Measurements from ENCODE around the gene PARP9.

Gene PARP9

GRCh38 chr3:122523317-122523716 lies 40.8 kb downstream of the PARP9 start:
- Histone ChIP-seq H3K36me3 (ENCODE audit: control insufficient read depth, insufficient read depth, low read length) (no peaks in the 10 kb centered on the region), H3K27ac (ENCODE audit: low read depth, low read length, severe bottlenecking) (no peak overlapping the region), H3K4me3 (ENCODE audit: extremely low read depth, insufficient read depth, low read length, poor library complexity, severe bottlenecking) (no peak overlapping the region), H3K9me3 (ENCODE audit: control insufficient read depth, low read length) (no peaks in the 10 kb centered on the region), H3K4me1 (ENCODE audit: control insufficient read depth, insufficient read depth, low read length, poor library complexity, severe bottlenecking) (no peaks in the 10 kb centered on the region)
- 94 to 95% methylated on average over 4 to 5 of the region's 11 CpGs for whole genome bisulfite sequencing, 2 experiments (ENCODE audit: insufficient coverage in 2 of 2)

- Histone ChIP-seq H3K4me1 (ENCODE audit: control insufficient read depth, insufficient read depth, low read length, poor library complexity, severe bottlenecking) (no peaks in the 10 kb centered on the region), H3K27ac (ENCODE audit: low read depth, low read length, severe bottlenecking) (no peak overlapping the region), H3K4me3 (ENCODE audit: extremely low read depth, insufficient read depth, low read length, poor library complexity, severe bottlenecking) (no peak overlapping the region), H3K9me3 (ENCODE audit: control insufficient read depth, low read length) (no peaks in the 10 kb centered on the region), H3K36me3 (ENCODE audit: control insufficient read depth, insufficient read depth, low read length) (no peaks in the 10 kb centered on the region)
- WGBS, 2 experiments (ENCODE audit: insufficient coverage in 2 of 2) = 94 to 97% methylated on average over 4 of the region's 4 CpGs
Observed at GRCh38 chr3:122520861-122521260, 43.2 kb downstream of the PARP9 start.

- H3K9me3 ChIP-seq (ENCODE audit: control insufficient read depth, low read length) = no peaks in the 10 kb centered on the region
- H3K4me1 ChIP-seq (ENCODE audit: control insufficient read depth, insufficient read depth, low read length, poor library complexity, severe bottlenecking) = no peaks in the 10 kb centered on the region
- no peak overlapping the region for H3K27ac ChIP-seq (ENCODE audit: low read depth, low read length, severe bottlenecking)
- H3K36me3 ChIP-seq (ENCODE audit: control insufficient read depth, insufficient read depth, low read length) = no peaks in the 10 kb centered on the region
- no peak overlapping the region for H3K4me3 ChIP-seq (ENCODE audit: extremely low read depth, insufficient read depth, low read length, poor library complexity, severe bottlenecking)
Observed at GRCh38 chr3:122519693-122520092, 44.4 kb downstream of the PARP9 start.

GRCh38 chr3:122516846-122517360 lies 47.2 kb downstream of the PARP9 start:
- Histone ChIP-seq H3K36me3 (ENCODE audit: control insufficient read depth, insufficient read depth, low read length) (no peaks in the 10 kb centered on the region), H3K4me3 (ENCODE audit: extremely low read depth, insufficient read depth, low read length, poor library complexity, severe bottlenecking) (no peak overlapping the region), H3K4me1 (ENCODE audit: control insufficient read depth, insufficient read depth, low read length, poor library complexity, severe bottlenecking) (no peaks in the 10 kb centered on the region), H3K9me3 (ENCODE audit: control insufficient read depth, low read length) (no peaks in the 10 kb centered on the region), H3K27ac (ENCODE audit: low read depth, low read length, severe bottlenecking) (no peak overlapping the region)
- WGBS, 2 experiments (ENCODE audit: insufficient coverage in 2 of 2) = 88 to 93% methylated on average over 5 of the region's 6 CpGs

DNA sequence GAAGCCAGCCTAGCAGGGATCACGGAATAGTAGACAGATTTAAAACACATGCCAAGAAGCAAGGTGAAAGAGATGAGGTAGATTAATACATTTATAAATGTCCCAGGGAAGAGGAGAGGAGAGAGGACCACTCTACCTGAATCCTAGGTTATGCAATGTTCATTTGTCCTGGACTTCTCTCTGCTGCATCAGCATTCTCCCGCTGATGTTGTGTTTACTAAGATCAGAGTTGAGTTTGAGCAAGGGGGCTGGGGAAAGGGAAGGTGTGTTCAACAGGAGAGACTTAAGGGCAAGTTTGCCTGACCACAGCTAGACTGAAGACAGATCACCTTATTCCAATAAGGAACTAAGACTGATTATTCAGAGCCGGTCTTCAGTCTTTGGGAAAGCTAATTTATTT lies 48.2 kb downstream of the PARP9 start:
- WGBS, 2 experiments (ENCODE audit: insufficient coverage in 2 of 2) = 100% methylated on average over 2 to 3 of the region's 3 CpGs
- no peak overlapping the region for H3K27ac ChIP-seq (ENCODE audit: low read depth, low read length, severe bottlenecking)

GRCh38 chr3:122515020-122515468 lies 49.1 kb downstream of the PARP9 start:
- peaks cover 7% of the 10 kb centered on the region for H3K4me1 ChIP-seq (ENCODE audit: control insufficient read depth, insufficient read depth, low read length, poor library complexity, severe bottlenecking)
- H3K27ac ChIP-seq (ENCODE audit: low read depth, low read length, severe bottlenecking) = peak overlapping the region; percentile 97
- WGBS, 2 experiments (ENCODE audit: insufficient coverage in 2 of 2) = 27 to 39% methylated on average over 12 to 16 of the region's 19 CpGs
- peak overlapping the region; percentile 71 for H3K4me3 ChIP-seq (ENCODE audit: extremely low read depth, insufficient read depth, low read length, poor library complexity, severe bottlenecking)
- H3K9me3 ChIP-seq (ENCODE audit: control insufficient read depth, low read length) = no peaks in the 10 kb centered on the region
- peaks cover 6% of the 10 kb centered on the region for H3K36me3 ChIP-seq (ENCODE audit: control insufficient read depth, insufficient read depth, low read length)

More for the DNA sequence above, 48.2 kb downstream of the PARP9 start:
- Histone ChIP-seq H3K4me3 (ENCODE audit: extremely low read depth, insufficient read depth, low read length, poor library complexity, severe bottlenecking) (no peak overlapping the region), H3K4me1 (ENCODE audit: control insufficient read depth, insufficient read depth, low read length, poor library complexity, severe bottlenecking) (peaks cover 7% of the 10 kb centered on the region), H3K36me3 (ENCODE audit: control insufficient read depth, insufficient read depth, low read length) (peaks cover 4% of the 10 kb centered on the region), H3K9me3 (ENCODE audit: control insufficient read depth, low read length) (no peaks in the 10 kb centered on the region)

DNA sequence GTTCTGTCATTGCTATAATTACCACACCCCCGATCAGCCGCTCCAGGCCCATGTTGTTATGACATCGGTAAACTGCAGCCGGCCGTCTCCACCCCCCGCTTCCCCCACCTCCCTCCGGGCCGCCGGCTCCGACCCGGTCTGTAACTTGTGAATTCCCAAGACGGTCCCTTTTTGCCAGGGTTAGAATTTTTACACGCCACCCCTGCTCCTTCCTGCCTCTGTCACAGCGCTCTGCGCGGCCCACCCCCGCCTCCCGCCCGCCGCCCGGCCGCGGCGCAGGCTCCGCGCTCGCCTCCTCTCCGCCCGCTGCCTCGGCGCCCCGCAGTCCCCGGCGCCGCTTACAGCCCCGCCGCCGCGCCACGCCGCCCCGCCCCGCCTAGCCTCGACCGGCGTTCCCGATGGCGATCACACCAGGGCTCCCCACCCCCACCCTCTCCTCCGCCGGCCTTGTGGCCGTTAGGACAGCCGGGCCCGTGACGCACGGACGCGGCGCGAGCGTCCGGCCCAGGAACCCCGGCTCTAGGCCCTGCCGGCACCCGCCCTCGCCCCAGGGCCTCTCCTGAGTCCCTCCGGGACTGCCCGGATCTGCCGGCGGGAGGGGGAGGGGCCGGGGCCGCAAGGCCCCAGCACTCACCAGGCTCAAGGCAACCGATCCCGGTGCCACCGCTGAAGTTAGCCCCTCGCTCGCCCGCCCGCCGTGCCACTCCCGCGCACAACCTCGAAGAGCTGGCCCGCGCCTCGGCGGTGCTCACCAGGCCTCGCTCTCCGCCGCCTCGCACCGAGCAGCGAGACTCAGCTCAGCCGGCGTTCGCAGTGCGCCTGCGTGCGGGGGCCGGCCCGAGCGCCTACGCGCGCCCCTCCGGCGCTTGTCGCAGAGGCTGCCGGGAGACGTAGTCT lies 49.7 kb downstream of the PARP9 start, which contains the start of gene KPNA1:
Gene KPNA1, minus strand, starts transcription at position 817 of the 897 bp plus-strand sequence. CDS start 18,374 bp downstream, outside the sequence.
- 0% methylated on average over 59 to 68 of the region's 109 CpGs for WGBS, 2 experiments (ENCODE audit: insufficient coverage in 2 of 2)
- Histone ChIP-seq H3K4me3 (ENCODE audit: extremely low read depth, insufficient read depth, low read length, poor library complexity, severe bottlenecking) (peak within 1 kb of the TSS; percentile 71), H3K27ac (ENCODE audit: low read depth, low read length, severe bottlenecking) (peak within 1 kb of the TSS; percentile 97), H3K4me1 (ENCODE audit: control insufficient read depth, insufficient read depth, low read length, poor library complexity, severe bottlenecking) (peaks cover 7% of the 10 kb centered on the region), H3K36me3 (ENCODE audit: control insufficient read depth, insufficient read depth, low read length) (peaks cover 6% of the 10 kb centered on the region), H3K9me3 (ENCODE audit: control insufficient read depth, low read length) (no peaks in the 10 kb centered on the region)

DNA sequence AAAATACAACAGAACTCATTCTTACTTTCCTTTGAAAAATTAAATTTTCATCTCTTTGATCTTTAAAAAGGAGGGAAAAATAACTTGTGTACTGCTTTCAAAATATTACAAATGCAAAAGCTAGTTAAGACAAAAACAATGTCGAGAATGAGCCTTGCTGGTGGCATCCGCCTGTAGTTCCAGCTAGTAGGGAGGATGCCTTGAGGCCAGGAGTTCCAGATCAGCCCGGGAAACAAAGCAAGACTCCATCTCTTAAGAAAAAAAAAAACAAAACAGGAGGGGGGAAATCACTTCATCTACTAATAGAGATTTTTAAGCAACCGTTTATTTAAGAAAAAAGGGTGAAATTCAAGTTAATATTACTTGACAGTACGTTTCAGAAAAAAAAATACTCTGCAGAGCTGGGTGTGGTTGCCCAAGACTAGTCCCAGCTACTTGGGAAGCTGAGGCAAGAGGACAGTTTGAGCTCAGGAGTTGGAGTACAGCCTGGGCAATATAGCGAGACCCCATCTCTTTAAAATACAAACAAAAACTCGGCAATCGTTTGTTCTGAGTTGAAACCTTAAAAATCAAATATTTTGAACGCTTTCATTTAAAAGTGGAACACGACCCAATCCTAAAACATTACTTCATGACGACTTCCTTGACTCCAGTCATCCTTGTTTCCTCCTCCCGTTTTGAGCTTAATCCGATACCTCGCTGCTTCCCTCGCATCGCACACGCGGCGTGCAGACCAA lies 50.5 kb downstream of the PARP9 start:
- WGBS, 2 experiments (ENCODE audit: insufficient coverage in 2 of 2) = 4% methylated on average over 14 to 15 of the region's 19 CpGs
- peak overlapping the region; percentile 71 for H3K4me3 ChIP-seq (ENCODE audit: extremely low read depth, insufficient read depth, low read length, poor library complexity, severe bottlenecking)
- no peaks in the 10 kb centered on the region for H3K9me3 ChIP-seq (ENCODE audit: control insufficient read depth, low read length)
- peaks cover 7% of the 10 kb centered on the region for H3K36me3 ChIP-seq (ENCODE audit: control insufficient read depth, insufficient read depth, low read length)
- peak overlapping the region; percentile 97 for H3K27ac ChIP-seq (ENCODE audit: low read depth, low read length, severe bottlenecking)
- peaks cover 7% of the 10 kb centered on the region for H3K4me1 ChIP-seq (ENCODE audit: control insufficient read depth, insufficient read depth, low read length, poor library complexity, severe bottlenecking)

DNA sequence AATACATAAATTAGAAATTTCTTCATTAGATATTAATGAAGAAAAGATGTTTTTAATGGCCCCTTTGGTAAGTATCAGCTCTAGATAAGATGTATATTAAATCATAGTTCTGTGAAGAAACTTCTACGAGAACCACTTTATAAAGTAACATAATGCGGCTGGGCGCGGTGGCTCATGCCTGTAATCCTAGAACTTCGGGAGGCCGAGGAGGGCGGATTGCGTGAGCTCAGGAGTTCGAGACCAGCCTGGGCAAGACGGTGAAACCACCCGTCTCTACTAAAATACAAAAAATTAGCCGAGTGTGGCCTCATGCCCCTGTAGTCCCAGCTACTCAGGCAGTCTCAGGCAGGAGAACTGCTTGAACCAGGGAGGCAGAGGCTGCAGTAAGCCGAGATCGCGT lies 51.8 kb downstream of the PARP9 start:
- Histone ChIP-seq H3K4me1 (ENCODE audit: control insufficient read depth, insufficient read depth, low read length, poor library complexity, severe bottlenecking) (peaks cover 7% of the 10 kb centered on the region), H3K36me3 (ENCODE audit: control insufficient read depth, insufficient read depth, low read length) (peaks cover 10% of the 10 kb centered on the region), H3K4me3 (ENCODE audit: extremely low read depth, insufficient read depth, low read length, poor library complexity, severe bottlenecking) (peak overlapping the region; percentile 10), H3K27ac (ENCODE audit: low read depth, low read length, severe bottlenecking) (no peak overlapping the region), H3K9me3 (ENCODE audit: control insufficient read depth, low read length) (no peaks in the 10 kb centered on the region)
- WGBS, 2 experiments (ENCODE audit: insufficient coverage in 2 of 2) = 70 to 78% methylated on average over 12 of the region's 15 CpGs

GRCh38 chr3:122510878-122511535 lies 53.1 kb downstream of the PARP9 start:
- 91 to 95% methylated on average over 5 to 6 of the region's 8 CpGs for WGBS, 2 experiments (ENCODE audit: insufficient coverage in 2 of 2)
- no peaks in the 10 kb centered on the region for H3K9me3 ChIP-seq (ENCODE audit: control insufficient read depth, low read length)
- no peak overlapping the region for H3K4me3 ChIP-seq (ENCODE audit: extremely low read depth, insufficient read depth, low read length, poor library complexity, severe bottlenecking)
- H3K27ac ChIP-seq (ENCODE audit: low read depth, low read length, severe bottlenecking) = no peak overlapping the region
- H3K4me1 ChIP-seq (ENCODE audit: control insufficient read depth, insufficient read depth, low read length, poor library complexity, severe bottlenecking) = peaks cover 7% of the 10 kb centered on the region
- H3K36me3 ChIP-seq (ENCODE audit: control insufficient read depth, insufficient read depth, low read length) = peaks cover 17% of the 10 kb centered on the region

Measured in mesodermal cell (in vitro differentiated cells).